HG02973 (cell line): ENCODE results near the gene FUT6.
A peak's percentile ranks its signal among the peaks of the same experiment; 100 is the strongest.

Experiments
- ATAC-seq: cut with Tn5 transposase; IDR thresholded peaks from one replicate; pipeline ENCODE4 v1.9.1; 2021; ENCODE audit warnings: moderate library complexity; ENCODE audit not compliant: unreplicated experiment

The FUT6 gene

GRCh38 chr19:5806905-5807304, 32.6 kb downstream of the FUT6 start:
- ATAC-seq: no peak

GRCh38 chr19:5806133-5806489, 33.4 kb downstream of the FUT6 start:
- ATAC-seq: no peak

GRCh38 chr19:5805462-5806132, 33.9 kb downstream of the FUT6 start:
- ATAC-seq: no peak

GRCh38 chr19:5804516-5805461, 34.7 kb downstream of the FUT6 start, which contains the start of gene NRTN:
TSS of gene NRTN (plus strand) at chr19:5805067. CDS start at chr19:5824166, 19,099 bp downstream.
- no peak for ATAC-seq

- ATAC-seq: peak; percentile 68
Measured at GRCh38 chr19:5803752-5804515, 35.6 kb downstream of the FUT6 start.

GRCh38 chr19:5803441-5803751, 36.1 kb downstream of the FUT6 start:
- no peak for ATAC-seq

- no peak for ATAC-seq
Measured at GRCh38 chr19:5801796-5802619, 37.5 kb downstream of the FUT6 start.

- ATAC-seq: no peak
Measured at GRCh38 chr19:5800361-5801270, 38.9 kb downstream of the FUT6 start.

GRCh38 chr19:5799247-5800241, 40.0 kb downstream of the FUT6 start:
- no peak for ATAC-seq

- no peak for ATAC-seq
Measured at GRCh38 chr19:5798244-5798643, 41.3 kb downstream of the FUT6 start.

- ATAC-seq: no peak
Measured at GRCh38 chr19:5795382-5795919, 44.1 kb downstream of the FUT6 start.

GRCh38 chr19:5793188-5793587, 46.3 kb downstream of the FUT6 start:
- no peak for ATAC-seq

- ATAC-seq: no peak
Measured at GRCh38 chr19:5792224-5792623, 47.3 kb downstream of the FUT6 start.

- peak; percentile 81 for ATAC-seq
Measured at GRCh38 chr19:5790559-5791520, 48.7 kb downstream of the FUT6 start, which contains the start of gene DUS3L. TSS of gene DUS3L (minus strand) at chr19:5791163. CDS start at chr19:5791141, 22 bp downstream.

- ATAC-seq: no peak
Measured at GRCh38 chr19:5789886-5790558, 49.5 kb downstream of the FUT6 start.

GRCh38 chr19:5789351-5789761, 50.1 kb downstream of the FUT6 start:
- ATAC-seq: no peak
